PC-3 (cell line): ENCODE measurements around the gene CHAT.

Experiments
- EZH2 ChIP-seq: fragments of 300-600 bp; sonication (generic); IDR thresholded peaks from one replicate; pipeline ENCODE4 v1.6.1; 2017; ENCODE audit warnings: antibody characterized with exemption, mild to moderate bottlenecking, low read length; ENCODE audit not compliant: unreplicated experiment
- EZH2phosphoT487 ChIP-seq: fragments of 300-600 bp; sonication (generic); IDR thresholded peaks from 2 replicates; pipeline ENCODE4 v1.6.1; 2018; ENCODE audit warnings: mild to moderate bottlenecking, antibody characterized with exemption, low read length, borderline replicate concordance
- TF ChIP-seq, protein P1 (sequence below): fragments of 300-600 bp; sonication (generic); conservative IDR thresholded peaks from 2 replicates; pipeline ENCODE4 v1.5.1; 2017; ENCODE audit warnings: antibody characterized with exemption, low read depth, mild to moderate bottlenecking, low read length

DNA sequence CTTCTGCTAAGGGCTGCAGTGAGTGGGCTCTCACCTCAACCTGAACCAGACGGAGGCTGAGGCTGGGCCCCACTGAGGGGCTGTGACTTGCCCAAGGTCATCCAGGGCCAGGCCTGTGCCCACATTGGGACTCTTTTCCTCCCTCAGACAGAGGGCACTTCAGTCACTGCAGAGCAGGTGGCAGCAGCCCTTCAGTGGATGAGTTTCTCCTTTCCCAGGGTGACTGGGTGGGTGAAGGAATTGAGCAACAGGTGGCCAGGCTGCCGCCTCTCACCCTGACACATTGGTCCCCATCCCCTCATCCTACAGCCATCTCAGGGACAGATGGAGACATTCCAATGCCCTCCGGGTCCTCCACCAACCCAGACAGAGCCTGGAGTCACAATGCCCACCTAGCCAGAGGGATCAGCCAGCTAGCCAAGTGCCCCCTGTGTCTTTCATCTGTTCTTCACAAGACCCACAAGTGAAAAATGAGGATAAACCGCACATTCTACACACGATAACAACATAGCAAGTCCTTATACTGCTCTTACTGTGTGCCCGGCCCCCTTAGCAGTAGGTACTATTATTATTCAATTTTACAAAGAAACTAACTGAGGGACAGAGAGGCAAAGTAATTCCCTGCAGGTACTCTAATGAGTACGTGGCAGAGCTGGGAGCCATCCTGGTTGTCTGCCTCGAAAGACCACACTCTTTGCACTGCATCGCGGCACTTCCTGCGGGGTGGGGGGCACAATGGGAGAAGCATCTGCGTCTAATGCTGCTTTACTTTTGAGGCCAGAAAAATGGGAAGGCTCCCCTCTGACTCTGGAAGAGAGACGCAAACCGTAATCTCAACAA lies 5.5 kb upstream of the CHAT start:
- TF ChIP-seq, protein P1, sequence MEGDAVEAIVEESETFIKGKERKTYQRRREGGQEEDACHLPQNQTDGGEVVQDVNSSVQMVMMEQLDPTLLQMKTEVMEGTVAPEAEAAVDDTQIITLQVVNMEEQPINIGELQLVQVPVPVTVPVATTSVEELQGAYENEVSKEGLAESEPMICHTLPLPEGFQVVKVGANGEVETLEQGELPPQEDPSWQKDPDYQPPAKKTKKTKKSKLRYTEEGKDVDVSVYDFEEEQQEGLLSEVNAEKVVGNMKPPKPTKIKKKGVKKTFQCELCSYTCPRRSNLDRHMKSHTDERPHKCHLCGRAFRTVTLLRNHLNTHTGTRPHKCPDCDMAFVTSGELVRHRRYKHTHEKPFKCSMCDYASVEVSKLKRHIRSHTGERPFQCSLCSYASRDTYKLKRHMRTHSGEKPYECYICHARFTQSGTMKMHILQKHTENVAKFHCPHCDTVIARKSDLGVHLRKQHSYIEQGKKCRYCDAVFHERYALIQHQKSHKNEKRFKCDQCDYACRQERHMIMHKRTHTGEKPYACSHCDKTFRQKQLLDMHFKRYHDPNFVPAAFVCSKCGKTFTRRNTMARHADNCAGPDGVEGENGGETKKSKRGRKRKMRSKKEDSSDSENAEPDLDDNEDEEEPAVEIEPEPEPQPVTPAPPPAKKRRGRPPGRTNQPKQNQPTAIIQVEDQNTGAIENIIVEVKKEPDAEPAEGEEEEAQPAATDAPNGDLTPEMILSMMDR, result no peak
- TF ChIP-seq EZH2phosphoT487 (no peak), EZH2 (no peak)
